ENCODE data around the gene EVA1B.

EVA1B gene

DNA sequence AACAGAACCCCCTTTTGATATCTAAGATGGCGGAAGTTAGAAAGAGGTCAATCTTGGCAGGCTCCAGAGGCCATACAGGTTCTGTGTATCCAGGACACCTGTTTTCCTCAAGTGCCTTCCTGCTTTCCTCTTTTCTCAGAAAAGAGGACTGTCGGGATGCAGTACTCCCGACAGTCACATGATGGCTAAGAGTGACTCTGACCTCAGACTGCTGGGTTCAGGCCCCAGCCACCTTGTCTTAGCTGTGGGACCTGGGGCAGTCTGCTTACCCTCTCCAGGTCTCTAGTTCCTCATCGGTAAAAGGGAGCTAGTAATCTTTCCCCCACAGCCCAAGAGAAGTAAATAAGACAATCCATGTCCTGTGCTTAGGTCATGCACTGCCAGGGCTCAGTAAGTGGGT, 32.4 kb upstream of the EVA1B start:
- no peak overlapping the region for H3K4me3 ChIP-seq (ENCODE audit: low read depth, low read length)
- no peaks in the 10 kb centered on the region for H3K27me3 ChIP-seq (ENCODE audit: control insufficient read depth, insufficient read depth, low read length)
- H3K9ac ChIP-seq (ENCODE audit: low read depth, low read length): no peak overlapping the region
- peaks cover 68% of the 10 kb centered on the region for H3K36me3 ChIP-seq (ENCODE audit: control insufficient read depth, insufficient read depth, low read length)
- H3K4me1 ChIP-seq (ENCODE audit: control insufficient read depth, insufficient read depth, low read length): no peaks in the 10 kb centered on the region
- no peak overlapping the region for H3K27ac ChIP-seq (ENCODE audit: low read depth, low read length)
- no peaks in the 10 kb centered on the region for H3K9me3 ChIP-seq (ENCODE audit: control insufficient read depth, insufficient read depth, low read length)

DNA sequence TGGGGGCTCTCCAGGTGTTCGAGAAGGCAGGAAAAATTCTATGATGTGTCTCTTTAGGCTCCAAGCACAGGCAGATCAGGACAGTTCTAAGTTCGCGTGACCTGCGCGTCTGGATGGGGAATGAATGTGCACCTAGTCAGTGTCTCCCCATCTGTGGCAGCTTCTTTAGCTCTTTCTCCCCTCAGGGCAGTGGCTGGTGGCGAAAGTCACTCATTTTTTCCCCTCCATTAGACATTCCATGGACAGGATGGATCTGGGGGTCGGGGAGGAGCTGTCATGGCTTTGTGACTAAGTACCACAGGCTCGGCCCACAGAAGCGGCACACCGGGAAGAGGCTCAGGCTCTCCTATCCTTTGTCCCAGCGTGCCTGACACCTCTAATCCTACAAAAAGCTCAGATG, 31.0 kb upstream of the EVA1B start:
- no peak overlapping the region for H3K4me3 ChIP-seq (ENCODE audit: low read depth, low read length)
- no peaks in the 10 kb centered on the region for H3K9me3 ChIP-seq (ENCODE audit: control insufficient read depth, insufficient read depth, low read length)
- no peaks in the 10 kb centered on the region for H3K27me3 ChIP-seq (ENCODE audit: control insufficient read depth, insufficient read depth, low read length)
- H3K36me3 ChIP-seq (ENCODE audit: control insufficient read depth, insufficient read depth, low read length): peaks cover 65% of the 10 kb centered on the region
- no peaks in the 10 kb centered on the region for H3K4me1 ChIP-seq (ENCODE audit: control insufficient read depth, insufficient read depth, low read length)
- H3K27ac ChIP-seq (ENCODE audit: low read depth, low read length): no peak overlapping the region
- H3K9ac ChIP-seq (ENCODE audit: low read depth, low read length): no peak overlapping the region

GRCh38 chr1:36352910-36353878, 29.7 kb upstream of the EVA1B start:
- Histone ChIP-seq H3K4me3 (ENCODE audit: low read depth, low read length) (no peak overlapping the region), H3K36me3 (ENCODE audit: control insufficient read depth, insufficient read depth, low read length) (peaks cover 62% of the 10 kb centered on the region), H3K9ac (ENCODE audit: low read depth, low read length) (no peak overlapping the region), H3K27ac (ENCODE audit: low read depth, low read length) (no peak overlapping the region), H3K27me3 (ENCODE audit: control insufficient read depth, insufficient read depth, low read length) (no peaks in the 10 kb centered on the region), H3K4me1 (ENCODE audit: control insufficient read depth, insufficient read depth, low read length) (no peaks in the 10 kb centered on the region), H3K9me3 (ENCODE audit: control insufficient read depth, insufficient read depth, low read length) (no peaks in the 10 kb centered on the region)

GRCh38 chr1:36352125-36352909, 28.9 kb upstream of the EVA1B start:
- Histone ChIP-seq H3K36me3 (ENCODE audit: control insufficient read depth, insufficient read depth, low read length) (peaks cover 62% of the 10 kb centered on the region), H3K27ac (ENCODE audit: low read depth, low read length) (no peak overlapping the region), H3K9ac (ENCODE audit: low read depth, low read length) (no peak overlapping the region), H3K4me3 (ENCODE audit: low read depth, low read length) (no peak overlapping the region), H3K27me3 (ENCODE audit: control insufficient read depth, insufficient read depth, low read length) (no peaks in the 10 kb centered on the region), H3K4me1 (ENCODE audit: control insufficient read depth, insufficient read depth, low read length) (no peaks in the 10 kb centered on the region), H3K9me3 (ENCODE audit: control insufficient read depth, insufficient read depth, low read length) (no peaks in the 10 kb centered on the region)

DNA sequence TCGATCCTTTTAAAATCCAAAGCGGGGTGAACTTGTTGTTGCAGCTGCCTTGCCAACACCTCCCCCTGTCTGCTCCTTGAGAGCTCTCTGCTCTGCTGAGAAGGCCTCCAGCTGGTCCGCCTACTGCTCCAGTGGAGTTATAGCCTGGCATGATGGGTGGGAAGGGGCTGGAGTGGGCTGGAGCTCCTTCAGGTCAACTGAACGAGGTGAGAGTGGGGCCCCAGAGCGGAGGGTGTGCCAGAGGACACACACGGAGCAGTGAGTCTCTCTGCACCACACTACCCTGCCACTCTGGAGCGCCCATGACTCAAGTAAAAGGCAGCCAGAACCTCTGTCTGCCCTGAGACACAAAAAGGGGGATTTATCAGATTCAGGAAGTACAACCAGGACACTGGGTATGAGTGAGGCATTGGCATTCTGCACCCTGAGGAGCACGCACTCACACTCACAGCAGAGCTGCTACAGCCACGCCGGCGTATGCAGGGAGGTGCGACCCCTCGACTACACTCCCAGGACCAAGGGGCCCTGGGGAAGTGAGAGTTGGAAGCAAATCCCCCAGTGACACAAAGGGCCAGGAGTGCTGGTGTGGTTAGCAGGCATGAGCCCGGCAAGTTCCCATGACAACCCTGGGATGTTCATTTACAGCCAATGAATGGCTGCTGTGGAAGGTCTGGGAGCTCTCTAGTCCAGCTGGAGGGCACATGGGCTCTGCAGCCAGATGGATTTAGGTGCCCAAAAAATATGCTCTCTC, 28.0 kb upstream of the EVA1B start:
- Histone ChIP-seq H3K4me3 (ENCODE audit: low read depth, low read length) (no peak overlapping the region), H3K4me1 (ENCODE audit: control insufficient read depth, insufficient read depth, low read length) (no peaks in the 10 kb centered on the region), H3K27ac (ENCODE audit: low read depth, low read length) (peak overlapping the region; percentile 21), H3K9me3 (ENCODE audit: control insufficient read depth, insufficient read depth, low read length) (no peaks in the 10 kb centered on the region), H3K9ac (ENCODE audit: low read depth, low read length) (no peak overlapping the region), H3K36me3 (ENCODE audit: control insufficient read depth, insufficient read depth, low read length) (peaks cover 64% of the 10 kb centered on the region), H3K27me3 (ENCODE audit: control insufficient read depth, insufficient read depth, low read length) (no peaks in the 10 kb centered on the region)

DNA sequence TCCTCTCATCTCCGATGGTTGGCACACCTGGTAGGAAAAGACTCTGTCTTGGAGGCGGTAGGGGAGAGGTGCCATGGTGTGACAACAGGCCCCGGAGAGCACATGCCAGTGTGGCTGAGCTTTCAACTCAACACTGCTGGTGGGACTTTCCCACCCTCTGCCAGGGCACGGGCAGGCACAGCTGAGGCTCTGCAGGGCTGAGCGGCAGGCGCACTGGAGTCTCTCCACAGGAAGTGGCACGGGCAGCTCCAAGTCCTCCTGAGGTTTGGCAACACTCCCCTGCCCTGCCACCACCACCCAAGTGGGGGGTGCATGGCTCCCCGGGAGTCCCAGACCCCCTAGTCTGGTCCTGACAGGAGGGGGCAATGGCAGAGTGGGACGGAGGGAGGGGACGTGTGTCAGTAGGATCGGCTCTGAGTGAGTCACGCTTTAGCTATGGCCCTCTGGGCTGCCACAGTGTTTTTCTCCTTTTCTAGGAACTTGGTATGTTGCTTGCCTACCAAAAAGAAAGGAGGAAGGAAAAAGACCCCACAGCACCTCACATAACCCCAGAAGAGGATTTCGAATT, 27.3 kb upstream of the EVA1B start:
- Histone ChIP-seq H3K27ac (ENCODE audit: low read depth, low read length) (peak overlapping the region; percentile 21), H3K36me3 (ENCODE audit: control insufficient read depth, insufficient read depth, low read length) (peaks cover 67% of the 10 kb centered on the region), H3K9ac (ENCODE audit: low read depth, low read length) (no peak overlapping the region), H3K4me1 (ENCODE audit: control insufficient read depth, insufficient read depth, low read length) (no peaks in the 10 kb centered on the region), H3K27me3 (ENCODE audit: control insufficient read depth, insufficient read depth, low read length) (no peaks in the 10 kb centered on the region), H3K9me3 (ENCODE audit: control insufficient read depth, insufficient read depth, low read length) (no peaks in the 10 kb centered on the region), H3K4me3 (ENCODE audit: low read depth, low read length) (no peak overlapping the region)

DNA sequence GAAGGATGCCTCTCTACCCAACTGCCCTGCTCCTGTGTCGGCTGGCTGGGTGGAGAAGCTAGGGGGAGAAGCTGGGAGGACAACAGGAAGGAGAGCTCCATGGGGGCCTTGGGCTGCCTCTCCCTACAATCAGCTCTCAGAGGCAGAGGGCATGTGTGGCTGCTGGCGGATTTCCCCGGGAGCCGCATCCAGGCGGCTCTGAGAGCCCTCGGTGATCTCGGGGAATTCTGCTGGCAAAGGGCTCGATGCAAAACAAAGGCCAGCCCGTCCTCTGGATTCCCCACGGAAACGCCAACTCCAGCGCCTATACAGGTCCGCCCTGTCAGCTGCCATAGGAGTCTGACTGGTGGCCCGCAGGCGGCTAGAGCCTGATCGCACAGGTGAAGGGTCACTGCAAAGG, 26.4 kb upstream of the EVA1B start:
- Histone ChIP-seq H3K36me3 (ENCODE audit: control insufficient read depth, insufficient read depth, low read length) (peaks cover 66% of the 10 kb centered on the region), H3K4me1 (ENCODE audit: control insufficient read depth, insufficient read depth, low read length) (no peaks in the 10 kb centered on the region), H3K27me3 (ENCODE audit: control insufficient read depth, insufficient read depth, low read length) (no peaks in the 10 kb centered on the region), H3K9me3 (ENCODE audit: control insufficient read depth, insufficient read depth, low read length) (no peaks in the 10 kb centered on the region), H3K27ac (ENCODE audit: low read depth, low read length) (no peak overlapping the region), H3K9ac (ENCODE audit: low read depth, low read length) (no peak overlapping the region), H3K4me3 (ENCODE audit: low read depth, low read length) (no peak overlapping the region)

DNA sequence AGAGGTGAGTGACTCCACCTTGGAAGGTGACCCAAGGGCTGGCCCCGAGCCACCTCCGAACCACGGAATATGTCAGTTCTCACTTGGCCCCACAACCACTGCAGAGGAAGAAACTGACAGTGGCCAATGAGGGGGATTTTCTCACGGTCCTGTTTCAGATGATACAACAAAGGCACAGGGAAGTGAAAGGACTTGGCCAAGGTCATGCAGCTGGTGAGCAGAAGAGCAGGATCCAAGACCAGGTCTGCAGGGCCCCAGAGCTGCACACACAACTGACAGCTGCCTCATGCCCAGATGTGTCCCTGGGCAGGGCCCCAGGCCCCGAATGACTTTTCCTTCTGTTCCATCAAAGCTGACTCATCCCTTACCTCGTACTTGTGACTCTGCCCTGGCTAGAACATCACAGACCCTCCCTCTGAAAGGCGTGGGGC, 25.8 kb upstream of the EVA1B start:
- Histone ChIP-seq H3K36me3 (ENCODE audit: control insufficient read depth, insufficient read depth, low read length) (peaks cover 63% of the 10 kb centered on the region), H3K27ac (ENCODE audit: low read depth, low read length) (no peak overlapping the region), H3K27me3 (ENCODE audit: control insufficient read depth, insufficient read depth, low read length) (no peaks in the 10 kb centered on the region), H3K9me3 (ENCODE audit: control insufficient read depth, insufficient read depth, low read length) (no peaks in the 10 kb centered on the region), H3K9ac (ENCODE audit: low read depth, low read length) (no peak overlapping the region), H3K4me1 (ENCODE audit: control insufficient read depth, insufficient read depth, low read length) (no peaks in the 10 kb centered on the region), H3K4me3 (ENCODE audit: low read depth, low read length) (no peak overlapping the region)

GRCh38 chr1:36346741-36347370, 23.4 kb upstream of the EVA1B start:
- H3K27me3 ChIP-seq (ENCODE audit: control insufficient read depth, insufficient read depth, low read length): no peaks in the 10 kb centered on the region
- no peak overlapping the region for H3K9ac ChIP-seq (ENCODE audit: low read depth, low read length)
- no peaks in the 10 kb centered on the region for H3K9me3 ChIP-seq (ENCODE audit: control insufficient read depth, insufficient read depth, low read length)
- peaks cover 56% of the 10 kb centered on the region for H3K36me3 ChIP-seq (ENCODE audit: control insufficient read depth, insufficient read depth, low read length)
- no peak overlapping the region for H3K4me3 ChIP-seq (ENCODE audit: low read depth, low read length)
- no peak overlapping the region for H3K27ac ChIP-seq (ENCODE audit: low read depth, low read length)
- H3K4me1 ChIP-seq (ENCODE audit: control insufficient read depth, insufficient read depth, low read length): no peaks in the 10 kb centered on the region

DNA sequence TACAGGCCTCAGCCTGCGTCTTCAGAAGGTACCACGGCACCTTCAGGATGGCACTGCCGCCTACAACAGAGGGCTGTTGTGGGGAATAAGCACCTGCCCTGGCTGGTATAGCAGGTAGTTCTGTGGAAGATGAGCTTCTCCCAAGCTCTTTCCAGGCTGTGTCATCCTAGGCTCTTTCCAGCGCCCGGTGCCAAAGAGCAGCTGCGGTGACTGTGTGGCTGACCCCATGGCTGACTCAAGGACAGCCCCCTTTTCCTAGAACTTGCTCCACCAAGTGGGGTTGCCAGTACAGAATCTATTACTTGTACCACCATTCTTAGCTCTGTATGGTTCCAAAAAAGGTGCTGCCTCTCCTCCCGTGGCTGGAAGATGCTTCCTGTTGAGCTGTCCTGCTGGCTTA, 21.9 kb upstream of the EVA1B start:
- no peak overlapping the region for H3K27ac ChIP-seq (ENCODE audit: low read depth, low read length)
- H3K36me3 ChIP-seq (ENCODE audit: control insufficient read depth, insufficient read depth, low read length): peaks cover 63% of the 10 kb centered on the region

More for the DNA sequence above, 21.9 kb upstream of the EVA1B start:
- Histone ChIP-seq H3K9ac (ENCODE audit: low read depth, low read length) (no peak overlapping the region), H3K4me1 (ENCODE audit: control insufficient read depth, insufficient read depth, low read length) (no peaks in the 10 kb centered on the region), H3K9me3 (ENCODE audit: control insufficient read depth, insufficient read depth, low read length) (no peaks in the 10 kb centered on the region), H3K4me3 (ENCODE audit: low read depth, low read length) (no peak overlapping the region), H3K27me3 (ENCODE audit: control insufficient read depth, insufficient read depth, low read length) (no peaks in the 10 kb centered on the region)
